Osteocyte (in vitro differentiated cells): Measurements from ENCODE around the gene CACNA1A. TPM values are rescaled to one million over a fixed set of nuclear protein-coding genes. Genes with fewer than 3 reads are reported as not detected.

Source experiments
- DNase-seq: peaks from one replicate; pipeline ENCODE4 v3.0.0; 2021; ENCODE audit warnings: mixed read lengths; ENCODE audit not compliant: unreplicated experiment; ENCODE audit errors: extremely low spot score
- H3K27ac Mint-ChIP-seq: one replicate; pipeline ENCODE4 v1.8.0; 2021; ENCODE audit warnings: mild to moderate bottlenecking, mixed read lengths; ENCODE audit not compliant: unreplicated experiment
- H3K27me3 Mint-ChIP-seq: one replicate; pipeline ENCODE4 v1.8.0; 2021; ENCODE audit warnings: mixed read lengths; ENCODE audit not compliant: unreplicated experiment
- H3K36me3 Mint-ChIP-seq: one replicate; pipeline ENCODE4 v1.8.0; 2021; ENCODE audit warnings: mixed read lengths; ENCODE audit not compliant: unreplicated experiment
- H3K4me1 Mint-ChIP-seq: one replicate; pipeline ENCODE4 v1.8.0; 2021; ENCODE audit warnings: mixed read lengths; ENCODE audit not compliant: unreplicated experiment
- H3K4me3 Mint-ChIP-seq: one replicate; pipeline ENCODE4 v1.8.0; 2021; ENCODE audit warnings: mild to moderate bottlenecking, moderate library complexity, mixed read lengths; ENCODE audit not compliant: unreplicated experiment
- H3K9me3 Mint-ChIP-seq: one replicate; pipeline ENCODE4 v1.8.0; 2021; ENCODE audit warnings: mixed read lengths; ENCODE audit not compliant: unreplicated experiment
- CTCF ChIP-seq: fragments of 200-600 bp; sonication (generic); IDR thresholded peaks from 2 replicates; pipeline ENCODE4 v1.5.0; 2021; ENCODE audit warnings: antibody characterized with exemption, mild to moderate bottlenecking, moderate library complexity
- total RNA-seq: library from RNA; stranded (reverse); gene quantifications from 2 replicates; pipeline ENCODE4 v1.2.1, GENCODE V29; 2021

Gene CACNA1A
- total RNA-seq, 1 donor from 2014 or later: 2.3 TPM

- H3K4me1 Mint-ChIP-seq: peaks cover 13% of the 10 kb centered on the region
- H3K27me3 Mint-ChIP-seq: no peaks in the 10 kb centered on the region
- no peak overlapping the region for H3K27ac Mint-ChIP-seq
- no peak for DNase-seq
- H3K9me3 Mint-ChIP-seq: peaks cover 12% of the 10 kb centered on the region
- no peaks in the 10 kb centered on the region for H3K36me3 Mint-ChIP-seq
- TF ChIP-seq CTCF: no peak
- H3K4me3 Mint-ChIP-seq: no peak overlapping the region
Observed at GRCh38 chr19:13398182-13398581, 108.1 kb downstream of the CACNA1A start.

GRCh38 chr19:13396250-13397080, 109.8 kb downstream of the CACNA1A start:
- Mint-ChIP-seq H3K27me3 (peaks cover 3% of the 10 kb centered on the region), H3K36me3 (no peaks in the 10 kb centered on the region), H3K4me3 (no peak overlapping the region), H3K27ac (no peak overlapping the region), H3K9me3 (peaks cover 6% of the 10 kb centered on the region), H3K4me1 (peaks cover 13% of the 10 kb centered on the region)
- no peak for DNase-seq
- TF ChIP-seq CTCF: no peak

- no peak overlapping the region for H3K27ac Mint-ChIP-seq
- H3K9me3 Mint-ChIP-seq: no peaks in the 10 kb centered on the region
- no peaks in the 10 kb centered on the region for H3K36me3 Mint-ChIP-seq
- H3K4me3 Mint-ChIP-seq: no peak overlapping the region
- no peaks in the 10 kb centered on the region for H3K4me1 Mint-ChIP-seq
- no peak for TF ChIP-seq CTCF
- H3K27me3 Mint-ChIP-seq: no peaks in the 10 kb centered on the region
- DNase-seq: no peak
Observed at GRCh38 chr19:13382633-13382938, 123.7 kb downstream of the CACNA1A start.

- TF ChIP-seq CTCF: no peak
- DNase-seq: no peak
Observed at GRCh38 chr19:13381827-13382632, 124.2 kb downstream of the CACNA1A start.

GRCh38 chr19:13376537-13376936, 129.7 kb downstream of the CACNA1A start:
- H3K36me3 Mint-ChIP-seq: no peaks in the 10 kb centered on the region
- H3K27ac Mint-ChIP-seq: no peak overlapping the region
- no peaks in the 10 kb centered on the region for H3K9me3 Mint-ChIP-seq
- no peak overlapping the region for H3K4me3 Mint-ChIP-seq
- H3K27me3 Mint-ChIP-seq: no peaks in the 10 kb centered on the region
- TF ChIP-seq CTCF: no peak
- DNase-seq: no peak
- H3K4me1 Mint-ChIP-seq: no peaks in the 10 kb centered on the region

More at GRCh38 chr19:13381827-13382632, 124.2 kb downstream of the CACNA1A start:
- Mint-ChIP-seq H3K4me1 (no peaks in the 10 kb centered on the region), H3K9me3 (no peaks in the 10 kb centered on the region), H3K27me3 (no peaks in the 10 kb centered on the region), H3K27ac (no peak overlapping the region), H3K36me3 (no peaks in the 10 kb centered on the region), H3K4me3 (no peak overlapping the region)
